Activated T-helper 1 cell treated with Interleukin-2 at 50 U/mL for 16 hours (primary cell): ENCODE data around the gene RGS1.

ENCODE experiments used
- DNase-seq: peaks from one replicate; pipeline ENCODE4 v3.0.0-alpha.2; 2020; ENCODE audit warnings: low read depth

The RGS1 gene

GRCh38 chr1:192620071-192620635 is 44.6 kb downstream of the RGS1 start:
- no peak for DNase-seq

GRCh38 chr1:192626366-192627179 is 51.0 kb downstream of the RGS1 start:
- no peak for DNase-seq

GRCh38 chr1:192627901-192628300 is 52.3 kb downstream of the RGS1 start:
- no peak for DNase-seq

- DNase-seq, result no peak
Observed at GRCh38 chr1:192628396-192629057, 53.0 kb downstream of the RGS1 start.

GRCh38 chr1:192629612-192630011 is 54.0 kb downstream of the RGS1 start:
- DNase-seq, result no peak
